Endothelial cell of umbilical vein (primary cell): ENCODE measurements around the gene OXNAD1. TPM values are rescaled to one million over a fixed set of nuclear protein-coding genes. Genes with fewer than 3 reads are reported as not detected.

Experiments used
- BruUV-seq: library from RNA; stranded (reverse); fragments of 400-500 nt; replicated peaks from 2 replicates; lab custom pipeline; 2021; lab: Mats Ljungman, UMichigan
- CTCF ChIA-PET: fragments of 300-600, 350-600 bp; sonication (Branson Sonifier 250); formaldehyde crosslinking; loops from one replicate; lab custom pipeline; 2021; ENCODE audit warnings: antibody characterized with exemption, inconsistent platforms; lab: Charles Lee
- POLR2A ChIA-PET: fragments of 300-600, 350-600 bp; sonication (Branson Sonifier 250); formaldehyde crosslinking; loops from one replicate; lab custom pipeline; 2021; ENCODE audit warnings: antibody characterized with exemption, inconsistent platforms; lab: Charles Lee
- DNase-seq: peaks from one replicate; pipeline ENCODE4 v3.0.0-alpha.2; 2011; ENCODE audit warnings: low read depth, low spot score
- FAIRE-seq: peaks from 2 replicates; lab custom pipeline; 2011; peaks lifted over from hg19 to GRCh38; lab: Jason Lieb, UNC
- H2AFZ ChIP-seq: 2 replicates; pipeline ENCODE4 v1.6.0; 2012; ENCODE audit warnings: low read depth, low read length, control low read depth, inconsistent platforms
- H3K27ac ChIP-seq: 2 replicates; pipeline ENCODE4 v1.5.1; 2011; ENCODE audit warnings: low read depth, mild to moderate bottlenecking, control low read depth, low read length, moderate library complexity; ENCODE audit not compliant: insufficient read depth
- H3K27me3 ChIP-seq, 2 experiments: 2 replicates each; pipeline versions ENCODE4 v1.6.0 to v1.6.1; 2011; ENCODE audit warnings: low read length in 2 of 2, mixed read lengths in 1 of 2; ENCODE audit not compliant: control insufficient read depth in 2 of 2, insufficient read depth in 2 of 2
- H3K36me3 ChIP-seq, 2 experiments: 2 replicates in 1 of 2; 3 replicates in 1 of 2; pipeline ENCODE4 v1.5.1; 2011; ENCODE audit warnings: low read length in 2 of 2, mild to moderate bottlenecking in 1 of 2, moderate library complexity in 1 of 2; ENCODE audit not compliant: control insufficient read depth in 2 of 2, insufficient read depth in 2 of 2; ENCODE audit errors: extremely low read depth in 1 of 2
- H3K4me1 ChIP-seq: 3 replicates; pipeline ENCODE4 v1.5.1; 2011; ENCODE audit warnings: mild to moderate bottlenecking, low read length; ENCODE audit not compliant: control insufficient read depth, insufficient read depth; ENCODE audit errors: extremely low read depth
- H3K4me2 ChIP-seq: 2 replicates; pipeline ENCODE4 v1.6.1; 2011; ENCODE audit warnings: low read length, control low read depth, mixed read lengths; ENCODE audit not compliant: insufficient read depth
- H3K4me3 ChIP-seq, 3 experiments: fragments of 200-600 bp in 1 of 3; sonication (generic), shearing (Covaris generic) in 1 of 3; replicated peaks in 1 of 3; 2 replicates each; pipeline ENCODE4 v1.5.1; 2011 to 2016; ENCODE audit warnings: control low read depth in 3 of 3, low read length in 3 of 3, mild to moderate bottlenecking in 2 of 3, inconsistent platforms in 1 of 3, low read depth in 1 of 3, moderate library complexity in 1 of 3; ENCODE audit not compliant: insufficient read depth in 1 of 3
- H3K79me2 ChIP-seq: 2 replicates; pipeline ENCODE4 v1.6.0; 2012; ENCODE audit warnings: low read length, inconsistent platforms; ENCODE audit not compliant: control insufficient read depth, insufficient read depth
- H3K9ac ChIP-seq: replicated peaks from 2 replicates; pipeline ENCODE3; 2011; ENCODE audit warnings: low read length, control low read depth; ENCODE audit not compliant: insufficient read depth; ENCODE audit errors: extremely low read depth
- H3K9me1 ChIP-seq: replicated peaks from 3 replicates; pipeline ENCODE4 v1.6.0; 2011; ENCODE audit warnings: mild to moderate bottlenecking, low read length; ENCODE audit not compliant: control insufficient read depth, insufficient read depth; ENCODE audit errors: extremely low read depth
- H3K9me3 ChIP-seq: replicated peaks from 2 replicates; pipeline ENCODE4 v1.5.1; 2012; ENCODE audit warnings: low read length, inconsistent platforms; ENCODE audit not compliant: control insufficient read depth, insufficient read depth
- H4K20me1 ChIP-seq: replicated peaks from 2 replicates; pipeline ENCODE3; 2011; ENCODE audit warnings: mild to moderate bottlenecking, low read length; ENCODE audit not compliant: control insufficient read depth, insufficient read depth; ENCODE audit errors: extremely low read depth
- EZH2 ChIP-seq: IDR thresholded peaks from 2 replicates; pipeline ENCODE4 v1.6.1; 2012; ENCODE audit warnings: borderline replicate concordance, low read depth, mild to moderate bottlenecking, moderate library complexity, low read length, inconsistent platforms; ENCODE audit not compliant: severe bottlenecking
- FOS ChIP-seq: IDR thresholded peaks from 2 replicates; pipeline ENCODE4 v1.6.1; 2011; ENCODE audit warnings: mild to moderate bottlenecking, low read length, moderate library complexity, borderline replicate concordance; ENCODE audit not compliant: insufficient read depth
- GATA2 ChIP-seq: IDR thresholded peaks from 2 replicates; pipeline ENCODE4 v1.7.0; 2011; ENCODE audit warnings: low read depth, mild to moderate bottlenecking, moderate library complexity, mixed read lengths, low read length; ENCODE audit not compliant: insufficient read length, insufficient read depth
- JUN ChIP-seq: IDR thresholded peaks from 2 replicates; pipeline ENCODE4 v1.6.1; 2011; ENCODE audit warnings: borderline replicate concordance, low read depth; ENCODE audit not compliant: insufficient read length, insufficient read depth
- MYC ChIP-seq: IDR thresholded peaks from one replicate; pipeline ENCODE4 v1.6.1; 2011; ENCODE audit warnings: mild to moderate bottlenecking, low read depth, low read length
- POLR2A ChIP-seq: IDR thresholded peaks from 2 replicates; pipeline ENCODE4 v1.6.1; 2012; ENCODE audit warnings: low read depth, mild to moderate bottlenecking, control low read depth, low read length
- POLR2AphosphoS5 ChIP-seq: IDR thresholded peaks from 2 replicates; pipeline ENCODE4 v1.6.1; 2012; ENCODE audit warnings: low read depth, mild to moderate bottlenecking, control low read depth, low read length, moderate library complexity; ENCODE audit not compliant: insufficient read depth
- dilution Hi-C: fragments of 300-500 bp; cut with MboI; formaldehyde crosslinking; loops from one replicate; pipeline ENCODE4 v1.15.0; 2019; ENCODE audit warnings: low sequenced_read_pairs; ENCODE audit not compliant: extremely low pct_ligation_motif_present
- intact Hi-C: fragments of 100-400 bp; cut with micrococcal nuclease; formaldehyde crosslinking; loops from one replicate; pipeline ENCODE4 v1.10.0; 2022
- polyA plus RNA-seq, 4 experiments: library from polyadenylated mRNA; depleted of rRNA in 3 of 4; stranded (reverse) in 3 of 4; unstranded in 1 of 4; fragments of >200 nt; gene quantifications; 2 replicates each; pipeline versions ENCODE4 v1.2.1 to v1.2.3, GENCODE V29; 2011 to 2012; ENCODE audit warnings: missing spikeins in 1 of 4
- total RNA-seq: library from RNA; stranded (reverse); gene quantifications from 2 replicates; pipeline ENCODE4 v1.2.3, GENCODE V29; 2021
- TF ChIP-seq, protein P1 (sequence below), 2 donors: IDR thresholded peaks; 1 replicate in 1 of 2; 2 replicates in 1 of 2; pipeline ENCODE4 v1.5.1; 2011; ENCODE audit warnings: low read length in 2 of 2, mild to moderate bottlenecking in 2 of 2, moderate library complexity in 2 of 2, control low read depth in 1 of 2, inconsistent platforms in 1 of 2, low read depth in 1 of 2; ENCODE audit not compliant: insufficient read depth in 1 of 2; ENCODE audit errors: extremely low read depth in 1 of 2
- TF ChIP-seq, protein P2 (sequence below): IDR thresholded peaks from 2 replicates; pipeline ENCODE4 v1.6.1; 2011; ENCODE audit not compliant: insufficient read depth, insufficient read length

OXNAD1 gene
- total and polyA plus RNA-seq, 2 donors (not counting 3 experiments of a cell fraction or from before 2014, with no cell fraction given), result 5.5 to 9.7 TPM

DNA sequence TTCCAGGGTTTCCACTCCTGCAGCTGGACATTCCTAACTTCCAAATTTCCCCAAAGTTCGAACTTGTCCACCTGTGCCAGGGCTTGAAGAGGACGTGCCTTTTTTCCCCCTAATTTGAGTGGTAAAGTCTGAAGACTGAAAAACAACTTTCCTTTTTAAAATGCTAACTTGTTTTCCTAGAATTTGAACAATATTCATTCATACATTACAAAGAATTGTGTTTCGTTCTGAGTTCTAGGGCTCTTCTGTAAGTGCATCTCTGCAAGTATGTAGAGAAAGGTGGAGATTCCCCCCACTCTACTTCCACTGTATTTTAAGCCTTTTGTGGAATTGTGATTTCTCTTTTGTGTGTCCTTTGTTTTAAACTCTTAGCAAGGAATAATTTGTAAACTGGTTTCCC, 9.7 kb upstream of the OXNAD1 start:
- DNase-seq, result no peak
- no peak overlapping the region for H3K9ac ChIP-seq
- no peak for FAIRE-seq
- H3K27me3 ChIP-seq, result no peaks in the 10 kb centered on the region
- no peaks in the 10 kb centered on the region for H3K9me1 ChIP-seq
- POLR2A ChIA-PET, result no interaction called here
- H3K4me3 ChIP-seq, result no peak overlapping the region
- CTCF ChIA-PET, result no interaction called here
- peaks cover 0 to 3% of the 10 kb centered on the region in 2 experiments for H3K36me3 ChIP-seq
- TF ChIP-seq JUN, result no peak
- TF ChIP-seq, protein P1, sequence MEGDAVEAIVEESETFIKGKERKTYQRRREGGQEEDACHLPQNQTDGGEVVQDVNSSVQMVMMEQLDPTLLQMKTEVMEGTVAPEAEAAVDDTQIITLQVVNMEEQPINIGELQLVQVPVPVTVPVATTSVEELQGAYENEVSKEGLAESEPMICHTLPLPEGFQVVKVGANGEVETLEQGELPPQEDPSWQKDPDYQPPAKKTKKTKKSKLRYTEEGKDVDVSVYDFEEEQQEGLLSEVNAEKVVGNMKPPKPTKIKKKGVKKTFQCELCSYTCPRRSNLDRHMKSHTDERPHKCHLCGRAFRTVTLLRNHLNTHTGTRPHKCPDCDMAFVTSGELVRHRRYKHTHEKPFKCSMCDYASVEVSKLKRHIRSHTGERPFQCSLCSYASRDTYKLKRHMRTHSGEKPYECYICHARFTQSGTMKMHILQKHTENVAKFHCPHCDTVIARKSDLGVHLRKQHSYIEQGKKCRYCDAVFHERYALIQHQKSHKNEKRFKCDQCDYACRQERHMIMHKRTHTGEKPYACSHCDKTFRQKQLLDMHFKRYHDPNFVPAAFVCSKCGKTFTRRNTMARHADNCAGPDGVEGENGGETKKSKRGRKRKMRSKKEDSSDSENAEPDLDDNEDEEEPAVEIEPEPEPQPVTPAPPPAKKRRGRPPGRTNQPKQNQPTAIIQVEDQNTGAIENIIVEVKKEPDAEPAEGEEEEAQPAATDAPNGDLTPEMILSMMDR (IDR thresholded peaks at IDR 0.05; ENCODE audit: extremely low read depth in 1 of 2, insufficient read depth in 1 of 2, low read depth in 1 of 2, low read length in 2 of 2), result no peak
- TF ChIP-seq, protein P2, sequence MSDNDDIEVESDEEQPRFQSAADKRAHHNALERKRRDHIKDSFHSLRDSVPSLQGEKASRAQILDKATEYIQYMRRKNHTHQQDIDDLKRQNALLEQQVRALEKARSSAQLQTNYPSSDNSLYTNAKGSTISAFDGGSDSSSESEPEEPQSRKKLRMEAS, result no peak
- TF ChIP-seq GATA2, result no peak
- TF ChIP-seq FOS, result no peak
- TF ChIP-seq POLR2AphosphoS5, result no peak
- TF ChIP-seq MYC, result no peak
- TF ChIP-seq EZH2, result no peak
- no peak for TF ChIP-seq POLR2A
- no peaks in the 10 kb centered on the region for H3K4me1 ChIP-seq
- no peak overlapping the region for H3K4me2 ChIP-seq
- H2AFZ ChIP-seq, result no peak overlapping the region
- H3K9me3 ChIP-seq, result no peaks in the 10 kb centered on the region
- dilution Hi-C loops, result no loop called here
- no TSS peak for BruUV-seq
- no peaks in the 10 kb centered on the region for H4K20me1 ChIP-seq
- intact Hi-C loops, result no loop called here
- H3K27ac ChIP-seq, result no peak overlapping the region
- no peaks in the 10 kb centered on the region for H3K79me2 ChIP-seq
